Measurements from ENCODE around the gene ADAM12.
A peak's percentile ranks its signal among the peaks of the same experiment; 100 is the strongest.

The ADAM12 gene

GRCh38 chr10:126118476-126118875, 269.8 kb downstream of the ADAM12 start:
- no peaks in the 10 kb centered on the region for H3K27me3 Mint-ChIP-seq (ENCODE audit: low read depth)
- H3K36me3 Mint-ChIP-seq (ENCODE audit: low read depth), result peaks cover 5% of the 10 kb centered on the region
- H3K4me3 Mint-ChIP-seq, result no peak overlapping the region
- TF ChIP-seq CTCF (IDR thresholded peaks at IDR 0.05; ENCODE audit: unreplicated experiment in 3 of 3), result no peak
- peaks cover 11% of the 10 kb centered on the region for H3K4me1 Mint-ChIP-seq
- peak overlapping the region in 2 of 3 experiments; percentile 16 to 38 for H3K27ac Mint-ChIP-seq
- no peaks in the 10 kb centered on the region for H3K9me3 Mint-ChIP-seq

- TF ChIP-seq CTCF (IDR thresholded peaks at IDR 0.05; ENCODE audit: unreplicated experiment in 3 of 3), result no peak
- peaks cover 9% of the 10 kb centered on the region for H3K36me3 Mint-ChIP-seq (ENCODE audit: low read depth)
- no peak overlapping the region for H3K4me3 Mint-ChIP-seq
These were observed 271.1 kb downstream of the ADAM12 start for GRCh38 chr10:126117196-126117595.

GRCh38 chr10:126115886-126116285, 272.4 kb downstream of the ADAM12 start:
- Mint-ChIP-seq H3K36me3 (ENCODE audit: low read depth) (peaks cover 15% of the 10 kb centered on the region), H3K9me3 (peaks cover 4% of the 10 kb centered on the region), H3K27ac (no peak overlapping the region), H3K4me3 (no peak overlapping the region), H3K4me1 (peaks cover 15% of the 10 kb centered on the region), H3K27me3 (ENCODE audit: low read depth) (no peaks in the 10 kb centered on the region)
- TF ChIP-seq CTCF (IDR thresholded peaks at IDR 0.05; ENCODE audit: unreplicated experiment in 3 of 3), result no peak

More at GRCh38 chr10:126117196-126117595, 271.1 kb downstream of the ADAM12 start:
- H3K27me3 Mint-ChIP-seq (ENCODE audit: low read depth), result no peaks in the 10 kb centered on the region
- H3K4me1 Mint-ChIP-seq, result peaks cover 4% of the 10 kb centered on the region
- H3K9me3 Mint-ChIP-seq, result no peaks in the 10 kb centered on the region
- peak overlapping the region in 1 of 3 experiments; percentile 32 for H3K27ac Mint-ChIP-seq

- H3K4me1 Mint-ChIP-seq, result peaks cover 24% of the 10 kb centered on the region
- peaks cover 15% of the 10 kb centered on the region for H3K36me3 Mint-ChIP-seq (ENCODE audit: low read depth)
- no peak for TF ChIP-seq CTCF (IDR thresholded peaks at IDR 0.05; ENCODE audit: unreplicated experiment in 3 of 3)
- no peak overlapping the region for H3K4me3 Mint-ChIP-seq
- H3K9me3 Mint-ChIP-seq, result peaks cover 4% of the 10 kb centered on the region
- H3K27me3 Mint-ChIP-seq (ENCODE audit: low read depth), result no peaks in the 10 kb centered on the region
- peak overlapping the region; percentile 3 to 26 (median 13) for H3K27ac Mint-ChIP-seq
These were observed 273.3 kb downstream of the ADAM12 start for GRCh38 chr10:126114884-126115555.

- no peaks in the 10 kb centered on the region for H3K27me3 Mint-ChIP-seq (ENCODE audit: low read depth)
- no peak for TF ChIP-seq CTCF (IDR thresholded peaks at IDR 0.05; ENCODE audit: unreplicated experiment in 3 of 3)
- peak overlapping the region; percentile 78 to 84 (median 80) for H3K27ac Mint-ChIP-seq
- H3K36me3 Mint-ChIP-seq (ENCODE audit: low read depth), result peaks cover 17% of the 10 kb centered on the region
- H3K9me3 Mint-ChIP-seq, result peaks cover 4% of the 10 kb centered on the region
- H3K4me1 Mint-ChIP-seq, result peaks cover 45% of the 10 kb centered on the region
- H3K4me3 Mint-ChIP-seq, result no peak overlapping the region
These were observed 276.8 kb downstream of the ADAM12 start for GRCh38 chr10:126111516-126111915.

Measured in nephron (organoid).